ENCODE measurements around the gene MSRB2.

DNA sequence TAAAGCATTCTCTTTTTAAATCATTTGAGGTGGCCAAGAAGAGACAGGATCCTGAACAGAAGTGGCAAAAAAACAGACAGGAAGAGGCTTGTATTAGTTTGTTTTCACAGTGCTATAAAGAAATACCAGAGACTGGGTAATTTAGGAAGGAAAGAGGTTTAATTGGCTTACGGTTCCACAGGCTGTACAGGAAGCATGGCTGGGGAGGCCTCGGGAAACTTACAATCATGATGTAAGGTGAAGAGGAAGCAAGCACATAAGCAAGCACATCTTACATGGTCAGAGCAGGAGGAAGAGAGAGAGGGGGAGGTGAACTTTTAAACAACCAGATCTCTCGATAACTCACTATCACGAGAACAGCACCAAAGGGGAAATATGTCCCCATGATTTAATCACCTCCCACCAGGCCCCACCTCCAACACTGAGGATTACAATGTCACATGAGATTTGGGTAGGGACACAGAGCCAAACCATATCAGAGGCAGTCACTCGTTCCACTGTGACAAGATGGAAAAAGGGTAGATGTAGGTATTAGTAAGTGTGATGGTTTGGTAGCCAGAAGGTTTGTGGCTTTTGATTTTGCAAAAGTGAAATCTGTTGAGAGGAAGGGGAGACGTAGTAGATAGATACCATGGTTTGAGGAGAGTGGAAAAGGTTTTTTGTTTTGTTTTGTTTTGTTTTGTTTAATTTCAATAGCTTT, 5.1 kb downstream of the MSRB2 start:
- TF ChIP-seq, protein P1, sequence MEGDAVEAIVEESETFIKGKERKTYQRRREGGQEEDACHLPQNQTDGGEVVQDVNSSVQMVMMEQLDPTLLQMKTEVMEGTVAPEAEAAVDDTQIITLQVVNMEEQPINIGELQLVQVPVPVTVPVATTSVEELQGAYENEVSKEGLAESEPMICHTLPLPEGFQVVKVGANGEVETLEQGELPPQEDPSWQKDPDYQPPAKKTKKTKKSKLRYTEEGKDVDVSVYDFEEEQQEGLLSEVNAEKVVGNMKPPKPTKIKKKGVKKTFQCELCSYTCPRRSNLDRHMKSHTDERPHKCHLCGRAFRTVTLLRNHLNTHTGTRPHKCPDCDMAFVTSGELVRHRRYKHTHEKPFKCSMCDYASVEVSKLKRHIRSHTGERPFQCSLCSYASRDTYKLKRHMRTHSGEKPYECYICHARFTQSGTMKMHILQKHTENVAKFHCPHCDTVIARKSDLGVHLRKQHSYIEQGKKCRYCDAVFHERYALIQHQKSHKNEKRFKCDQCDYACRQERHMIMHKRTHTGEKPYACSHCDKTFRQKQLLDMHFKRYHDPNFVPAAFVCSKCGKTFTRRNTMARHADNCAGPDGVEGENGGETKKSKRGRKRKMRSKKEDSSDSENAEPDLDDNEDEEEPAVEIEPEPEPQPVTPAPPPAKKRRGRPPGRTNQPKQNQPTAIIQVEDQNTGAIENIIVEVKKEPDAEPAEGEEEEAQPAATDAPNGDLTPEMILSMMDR (IDR thresholded peaks at IDR 0.05) = no peak
- TF ChIP-seq POLR2A (IDR thresholded peaks at IDR 0.05) = no peak
